Hepatocyte (in vitro differentiated cells): Measurements from ENCODE around the gene HMGB1.

Experiments used
- CTCF ChIP-seq: fragments of 200-600 bp; sonication (generic); IDR thresholded peaks from 2 replicates; pipeline ENCODE4 v1.5.1; 2016; ENCODE audit warnings: antibody characterized with exemption, mild to moderate bottlenecking; ENCODE audit not compliant: poor library complexity
- EZH2 ChIP-seq: fragments of 200-600 bp; sonication (generic); IDR thresholded peaks from 2 replicates; pipeline ENCODE4 v1.6.1; 2016; ENCODE audit warnings: antibody characterized with exemption, mild to moderate bottlenecking, borderline replicate concordance
- EZH2phosphoT487 ChIP-seq: fragments of 200-600 bp; sonication (generic); IDR thresholded peaks from one replicate; pipeline ENCODE4 v1.6.1; 2018; ENCODE audit warnings: antibody characterized with exemption, mild to moderate bottlenecking, low read depth, moderate library complexity; ENCODE audit not compliant: unreplicated experiment, severe bottlenecking

GRCh38 chr13:30510811-30511371 lies 45.2 kb upstream of the HMGB1 start:
- TF ChIP-seq CTCF (no peak), EZH2 (no peak), EZH2phosphoT487 (no peak)
